Measurements from ENCODE around the gene RGS11.
"Not testable (repeated sequence)": the region's sequence is repeated elsewhere in the genome, so short reads cannot be mapped to it uniquely, and the experiment has no call there.

The RGS11 gene

GRCh38 chr16:279531-279930 is 3.8 kb upstream of the RGS11 start:
- no peak for DNase-seq

- no peak for DNase-seq
Observed at GRCh38 chr16:278863-279366, 3.2 kb upstream of the RGS11 start.

- DNase-seq = no peak
Observed at GRCh38 chr16:276426-277077, 808 bp upstream of the RGS11 start.

- no peak for DNase-seq
Observed at GRCh38 chr16:275041-275641, 603 bp downstream of the RGS11 start.

GRCh38 chr16:273547-274421 is 2.0 kb downstream of the RGS11 start:
- no peak for DNase-seq

GRCh38 chr16:272633-273546 is 2.9 kb downstream of the RGS11 start:
- no peak for DNase-seq

- no peak for DNase-seq
Observed at GRCh38 chr16:270381-271255, 5.1 kb downstream of the RGS11 start.

GRCh38 chr16:269061-269796 is 6.5 kb downstream of the RGS11 start:
- DNase-seq = no peak

- DNase-seq = no peak
Observed at GRCh38 chr16:268141-269053, 7.3 kb downstream of the RGS11 start.

- DNase-seq = not testable (repeated sequence)
Observed at GRCh38 chr16:267562-267961, 8.2 kb downstream of the RGS11 start.

GRCh38 chr16:266258-267164 is 9.2 kb downstream of the RGS11 start:
- DNase-seq = no peak

- no peak for DNase-seq
Observed at GRCh38 chr16:265711-266110, 10.0 kb downstream of the RGS11 start.

- no peak for DNase-seq
Observed at GRCh38 chr16:265002-265529, 10.7 kb downstream of the RGS11 start.

- no peak for DNase-seq
Observed at GRCh38 chr16:264440-264951, 11.2 kb downstream of the RGS11 start.

GRCh38 chr16:263944-264343 is 11.8 kb downstream of the RGS11 start:
- no peak for DNase-seq

- DNase-seq = no peak
Observed at GRCh38 chr16:263182-263774, 12.5 kb downstream of the RGS11 start.

GRCh38 chr16:262121-262745 is 13.5 kb downstream of the RGS11 start:
- no peak for DNase-seq

All from activated CD4-positive, CD25-positive, alpha-beta regulatory T cell treated with anti-CD3 and anti-CD28 coated beads, Interleukin-2, amount 50 U/mL, for 72 hours (primary cell).